Esophagus muscularis mucosa (tissue), 4 donors: ENCODE data around the gene RNF157. TPM values are rescaled to one million over a fixed set of nuclear protein-coding genes. Genes with fewer than 3 reads are reported as not detected.

Experiments used
- DNase-seq: peaks from one replicate; pipeline ENCODE4 v3.0.0-alpha.2; 2017; ENCODE audit errors: extremely low spot score
- H3K27ac ChIP-seq, 4 donors: fragments of 200-600 bp; sonication (generic); replicated peaks in 1 of 4; 1 replicate in 3 of 4; 2 replicates in 1 of 4; pipeline ENCODE4 v1.5.1; 2016 to 2019; ENCODE audit warnings: mild to moderate bottlenecking in 1 of 4
- H3K27me3 ChIP-seq, 4 donors: fragments of 200-600 bp; sonication (generic); one replicate each; pipeline versions ENCODE4 v1.5.1 to v1.6.0; 2016 to 2019
- H3K36me3 ChIP-seq, 4 donors: fragments of 200-600 bp; sonication (generic); one replicate each; pipeline ENCODE4 v1.5.1; 2016 to 2019
- H3K4me1 ChIP-seq, 4 donors: fragments of 200-600 bp; sonication (generic); one replicate each; pipeline ENCODE4 v1.5.1; 2016 to 2019
- H3K4me3 ChIP-seq, 4 donors: fragments of 200-600 bp; sonication (generic); 1 replicate in 2 of 4; 2 replicates in 2 of 4; pipeline ENCODE4 v1.5.1; 2016 to 2019; ENCODE audit warnings: mild to moderate bottlenecking in 4 of 4, moderate library complexity in 1 of 4
- H3K9me3 ChIP-seq, 4 donors: fragments of 200-600 bp; sonication (generic); 1 replicate in 3 of 4; 2 replicates in 1 of 4; pipeline ENCODE4 v1.5.1; 2016 to 2019
- CTCF ChIP-seq, 3 experiments: fragments of 200-600 bp in 2 of 3; fragments of 450-650 bp in 1 of 3; sonication (generic) in 2 of 3; IDR thresholded peaks; one replicate each; pipeline ENCODE4 v1.5.1; 2017 to 2019; ENCODE audit warnings: antibody characterized with exemption in 3 of 3, mild to moderate bottlenecking in 2 of 3, moderate library complexity in 1 of 3
- EP300 ChIP-seq: sonication (generic); formaldehyde crosslinking; IDR thresholded peaks from one replicate; pipeline ENCODE4 v1.6.1; 2017; ENCODE audit warnings: antibody characterized with exemption
- POLR2A ChIP-seq: fragments of 450-650 bp; IDR thresholded peaks from one replicate; pipeline ENCODE4 v1.6.1; 2017; ENCODE audit warnings: antibody characterized with exemption, moderate library complexity, mild to moderate bottlenecking, low read depth
- POLR2AphosphoS5 ChIP-seq, 2 donors: sonication (generic); formaldehyde crosslinking; IDR thresholded peaks; one replicate each; pipeline ENCODE4 v1.6.1; 2017; ENCODE audit warnings: antibody characterized with exemption in 2 of 2
- WGBS: methylation state at CpG from one replicate; pipeline ENCODE4 v1.1.5; 2018; 5-methylcytosine and 5-hydroxymethylcytosine counted together
- intact Hi-C: fragments of 100-400 bp; cut with DNase I; formaldehyde crosslinking; loops from one replicate; pipeline ENCODE4 v1.15.1; 2023
- total RNA-seq, 4 donors: library from RNA; depleted of rRNA; stranded (reverse); fragments of >200 nt; gene quantifications; one replicate each; pipeline versions ENCODE4 v1.1.0 to v1.2.1, GENCODE V29; 2016

RNF157 gene
- total RNA-seq, 4 donors from 2014 or later: 2.1 to 8.1 (median 4.8) TPM

DNA sequence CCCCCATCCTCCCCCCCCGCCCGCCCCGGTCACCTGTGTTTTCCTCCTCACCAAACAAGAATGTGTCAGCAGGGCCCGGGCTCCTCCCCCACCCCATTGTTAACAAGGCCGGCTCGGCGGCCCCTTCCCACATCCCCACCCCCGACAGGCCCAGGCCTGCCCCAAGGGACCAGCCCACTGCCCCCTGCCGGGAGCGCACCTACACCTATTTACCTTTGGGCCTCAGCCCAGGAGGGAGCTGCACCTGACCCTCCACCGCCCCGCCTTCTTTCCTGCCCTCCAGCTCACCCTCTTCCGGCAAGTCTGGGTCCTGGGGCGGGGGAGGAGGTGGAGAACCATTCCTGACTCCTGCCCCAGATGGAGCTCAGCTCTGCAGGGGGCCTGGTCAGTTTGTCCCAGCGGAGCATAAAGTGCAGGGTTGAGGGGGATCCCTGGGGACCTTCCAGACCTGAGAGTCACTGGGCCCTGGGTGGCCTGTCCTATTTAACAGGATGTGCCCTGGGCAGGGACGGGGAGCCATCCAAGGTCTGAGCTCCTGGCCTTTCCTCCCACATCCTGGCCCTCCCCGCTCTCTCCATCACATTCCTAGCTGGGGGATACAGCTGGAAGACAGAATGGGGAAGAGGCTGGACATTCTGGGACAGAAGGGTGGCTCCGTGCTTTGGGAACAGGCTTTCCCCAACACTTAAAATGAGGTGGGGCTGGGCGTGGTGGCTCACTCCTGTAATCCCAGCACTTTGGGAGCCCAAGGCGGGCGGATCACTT, 107.5 kb downstream of the RNF157 start:
- Histone ChIP-seq H3K4me3 (no peak overlapping the region), H3K27ac (no peak overlapping the region), H3K4me1 (peaks cover 2 to 7% (median 6%) of the 10 kb centered on the region in 4 donors), H3K36me3 (no peaks in the 10 kb centered on the region), H3K9me3 (no peaks in the 10 kb centered on the region), H3K27me3 (peaks cover 0 to 76% (median 44%) of the 10 kb centered on the region in 4 donors)
- DNase-seq: no peak
- intact Hi-C loops: no loop called here
- TF ChIP-seq POLR2A: no peak
- no peak for TF ChIP-seq CTCF (IDR thresholded peaks at IDR 0.05)
- TF ChIP-seq POLR2AphosphoS5 (IDR thresholded peaks at IDR 0.05): no peak
- TF ChIP-seq EP300: no peak
- 55% methylated on average over 11 of the region's 21 CpGs for WGBS

DNA sequence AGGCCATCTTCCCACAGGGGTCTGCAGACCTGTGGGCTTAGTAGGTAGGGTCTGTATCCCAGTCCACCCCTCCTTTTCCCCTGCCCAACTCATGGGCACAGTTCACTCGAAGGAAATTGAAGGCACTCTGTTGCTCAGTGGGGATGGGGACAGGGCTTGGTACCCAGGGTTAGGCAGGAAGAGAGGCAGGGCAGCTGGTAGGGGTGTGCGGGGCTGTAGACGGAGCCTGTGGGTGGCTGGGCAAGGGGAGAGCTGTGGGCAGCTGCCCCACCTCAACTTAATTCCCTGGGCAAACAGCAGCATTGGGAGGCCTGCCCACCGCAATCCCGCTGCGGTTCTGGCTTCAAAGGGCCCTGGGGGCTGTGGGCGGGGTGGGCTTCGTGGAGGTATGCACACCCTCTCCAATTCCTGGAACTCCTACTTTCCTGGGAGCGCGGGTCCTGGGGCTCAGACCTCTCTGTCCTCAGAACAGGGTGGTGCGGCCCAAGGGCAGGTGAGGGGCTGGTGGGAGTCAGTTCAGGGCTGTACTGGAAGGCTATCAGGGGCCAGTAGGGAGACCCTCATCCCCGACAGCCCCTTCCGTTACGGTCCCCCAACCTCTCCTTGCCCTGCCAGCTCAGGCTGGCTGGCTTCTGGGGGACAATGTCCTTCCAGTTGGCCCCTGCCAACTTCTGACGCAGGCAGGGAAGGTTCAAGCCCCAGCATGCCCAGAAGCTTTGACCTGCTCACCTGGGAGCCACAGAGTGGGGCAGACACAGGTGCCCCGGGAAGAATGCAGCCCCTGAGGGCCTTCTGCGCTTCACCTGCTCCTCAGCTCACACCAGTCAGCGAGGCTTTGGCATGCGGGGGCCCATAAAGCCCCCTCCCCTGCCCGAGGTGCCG, 108.4 kb downstream of the RNF157 start:
- Histone ChIP-seq H3K9me3 (no peaks in the 10 kb centered on the region), H3K4me3 (no peak overlapping the region), H3K36me3 (no peaks in the 10 kb centered on the region), H3K27ac (no peak overlapping the region), H3K4me1 (peaks cover 0 to 2% (median 0%) of the 10 kb centered on the region in 4 donors), H3K27me3 (peaks cover 0 to 67% (median 36%) of the 10 kb centered on the region in 4 donors)
- 75% methylated on average over 12 of the region's 21 CpGs for WGBS
- DNase-seq: no peak
- TF ChIP-seq CTCF (IDR thresholded peaks at IDR 0.05): no peak
- TF ChIP-seq POLR2AphosphoS5 (IDR thresholded peaks at IDR 0.05): no peak
- no peak for TF ChIP-seq POLR2A
- no peak for TF ChIP-seq EP300
- intact Hi-C loops: no loop called here

GRCh38 chr17:76131051-76131691, 109.1 kb downstream of the RNF157 start:
- Histone ChIP-seq H3K36me3 (no peaks in the 10 kb centered on the region), H3K27me3 (peaks cover 0 to 60% (median 31%) of the 10 kb centered on the region in 4 donors), H3K4me3 (no peak overlapping the region), H3K9me3 (no peaks in the 10 kb centered on the region), H3K4me1 (peaks cover 0 to 2% (median 0%) of the 10 kb centered on the region in 4 donors), H3K27ac (no peak overlapping the region)
- TF ChIP-seq CTCF (IDR thresholded peaks at IDR 0.05): no peak
- TF ChIP-seq POLR2A: no peak
- no peak for TF ChIP-seq EP300
- no peak for TF ChIP-seq POLR2AphosphoS5 (IDR thresholded peaks at IDR 0.05)
- no peak for DNase-seq
- 66% methylated on average over 21 of the region's 21 CpGs for WGBS
- intact Hi-C loops: no loop called here

DNA sequence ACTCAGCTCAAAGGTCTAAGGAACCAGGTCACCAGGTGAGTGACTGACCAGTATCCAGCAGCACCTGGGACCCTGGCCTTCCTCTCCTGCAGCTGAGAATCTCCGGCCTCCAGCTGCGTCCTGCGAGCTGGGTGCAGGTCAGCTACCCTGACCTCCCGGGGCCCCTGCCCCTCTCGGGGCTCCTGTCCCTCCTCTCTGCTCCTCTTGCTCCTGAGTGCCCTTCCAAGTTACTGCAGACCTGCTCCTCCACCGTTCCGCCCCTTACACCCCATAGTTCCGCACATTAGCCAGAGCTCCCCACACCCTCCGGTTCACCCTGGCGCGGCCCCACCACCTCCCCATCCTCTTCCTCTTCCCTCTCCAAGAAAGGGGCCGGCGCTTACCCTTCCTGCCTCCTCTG, 109.8 kb downstream of the RNF157 start:
- no peak overlapping the region for H3K4me3 ChIP-seq
- intact Hi-C loops: no loop called here
- H3K27me3 ChIP-seq: peaks cover 0 to 53% (median 25%) of the 10 kb centered on the region in 4 donors
- H3K4me1 ChIP-seq: peaks cover 0 to 2% (median 0%) of the 10 kb centered on the region in 4 donors
- no peaks in the 10 kb centered on the region for H3K9me3 ChIP-seq
- 45% methylated on average over 13 of the region's 13 CpGs for WGBS
- TF ChIP-seq EP300 (no peak), POLR2A (no peak)
- no peak for DNase-seq
- H3K36me3 ChIP-seq: no peaks in the 10 kb centered on the region
- H3K27ac ChIP-seq: no peak overlapping the region
